Smooth muscle cell (in vitro differentiated cells): Measurements from ENCODE around the gene BEST1. TPM values are rescaled to one million over a fixed set of nuclear protein-coding genes. Genes with fewer than 3 reads are reported as not detected.

Source experiments
- DNase-seq: peaks from one replicate; lab custom pipeline; 2025; ENCODE audit not compliant: unreplicated experiment; lab: John Stamatoyannopoulos, UW
- H2AFZ ChIP-seq: fragments of 200-600 bp; sonication (generic); 2 replicates; pipeline ENCODE4 v1.6.0; 2016; ENCODE audit warnings: antibody characterized with exemption, low read depth, mild to moderate bottlenecking
- H3F3A ChIP-seq: fragments of 200-600 bp; sonication (generic); 2 replicates; pipeline ENCODE4 v1.6.0; 2017; ENCODE audit warnings: antibody characterized with exemption, low read depth
- H3K27ac ChIP-seq: fragments of 200-600 bp; sonication (generic); 2 replicates; pipeline ENCODE4 v1.5.1; 2016; ENCODE audit warnings: low read depth, mild to moderate bottlenecking
- H3K27me3 ChIP-seq: fragments of 200-600 bp; sonication (generic); 2 replicates; pipeline ENCODE4 v1.6.1; 2016; ENCODE audit warnings: low read depth, mild to moderate bottlenecking
- H3K36me3 ChIP-seq: fragments of 200-600 bp; sonication (generic); 2 replicates; pipeline ENCODE4 v1.5.1; 2016; ENCODE audit warnings: low read depth
- H3K4me1 ChIP-seq: fragments of 200-600 bp; sonication (generic); 2 replicates; pipeline ENCODE4 v1.5.1; 2016; ENCODE audit warnings: low read depth
- H3K4me2 ChIP-seq: fragments of 200-600 bp; sonication (generic); 2 replicates; pipeline ENCODE4 v1.6.0; 2016; ENCODE audit warnings: mild to moderate bottlenecking
- H3K4me3 ChIP-seq: fragments of 200-600 bp; sonication (generic); 2 replicates; pipeline ENCODE4 v1.5.1; 2016; ENCODE audit warnings: mild to moderate bottlenecking
- H3K79me2 ChIP-seq: fragments of 200-600 bp; sonication (generic); 2 replicates; pipeline ENCODE4 v1.6.0; 2016; ENCODE audit warnings: low read depth, mild to moderate bottlenecking
- H3K9ac ChIP-seq: fragments of 200-600 bp; sonication (generic); 2 replicates; pipeline ENCODE4 v1.6.0; 2016; ENCODE audit warnings: low read depth
- H3K9me3 ChIP-seq: fragments of 200-600 bp; sonication (generic); replicated peaks from 2 replicates; pipeline ENCODE4 v1.5.1; 2016; ENCODE audit warnings: low read depth
- H4K20me1 ChIP-seq: fragments of 200-600 bp; sonication (generic); 2 replicates; pipeline ENCODE4 v1.6.0; 2016; ENCODE audit warnings: low read depth
- WGBS: methylation state at CpG from one replicate; pipeline ENCODE4 v1.1.7; 2016; ENCODE audit warnings: low lambda C conversion rate; 5-methylcytosine and 5-hydroxymethylcytosine counted together
- polyA plus RNA-seq: library from polyadenylated mRNA; unstranded; fragments of >200 nt; fragmentation: Nextera tagmentation; extraction: Ambion mirVana; gene quantifications from 2 replicates; pipeline ENCODE4 v1.2.1, GENCODE V29; 2016
- total RNA-seq: library from RNA; depleted of rRNA; stranded (reverse); fragments of >200 nt; gene quantifications from 2 replicates; pipeline ENCODE4 v1.2.3, GENCODE V29; 2014
- TF ChIP-seq, protein P1 (sequence below): fragments of 200-600 bp; sonication (generic); IDR thresholded peaks from 2 replicates; pipeline ENCODE4 v1.5.1; 2017; ENCODE audit warnings: borderline replicate concordance, mild to moderate bottlenecking, antibody characterized with exemption; ENCODE audit not compliant: insufficient read depth, poor library complexity, severe bottlenecking

BEST1 gene
- total and polyA plus RNA-seq, 2 experiments from 2014 or later, result 1.6 to 2.4 TPM

DNA sequence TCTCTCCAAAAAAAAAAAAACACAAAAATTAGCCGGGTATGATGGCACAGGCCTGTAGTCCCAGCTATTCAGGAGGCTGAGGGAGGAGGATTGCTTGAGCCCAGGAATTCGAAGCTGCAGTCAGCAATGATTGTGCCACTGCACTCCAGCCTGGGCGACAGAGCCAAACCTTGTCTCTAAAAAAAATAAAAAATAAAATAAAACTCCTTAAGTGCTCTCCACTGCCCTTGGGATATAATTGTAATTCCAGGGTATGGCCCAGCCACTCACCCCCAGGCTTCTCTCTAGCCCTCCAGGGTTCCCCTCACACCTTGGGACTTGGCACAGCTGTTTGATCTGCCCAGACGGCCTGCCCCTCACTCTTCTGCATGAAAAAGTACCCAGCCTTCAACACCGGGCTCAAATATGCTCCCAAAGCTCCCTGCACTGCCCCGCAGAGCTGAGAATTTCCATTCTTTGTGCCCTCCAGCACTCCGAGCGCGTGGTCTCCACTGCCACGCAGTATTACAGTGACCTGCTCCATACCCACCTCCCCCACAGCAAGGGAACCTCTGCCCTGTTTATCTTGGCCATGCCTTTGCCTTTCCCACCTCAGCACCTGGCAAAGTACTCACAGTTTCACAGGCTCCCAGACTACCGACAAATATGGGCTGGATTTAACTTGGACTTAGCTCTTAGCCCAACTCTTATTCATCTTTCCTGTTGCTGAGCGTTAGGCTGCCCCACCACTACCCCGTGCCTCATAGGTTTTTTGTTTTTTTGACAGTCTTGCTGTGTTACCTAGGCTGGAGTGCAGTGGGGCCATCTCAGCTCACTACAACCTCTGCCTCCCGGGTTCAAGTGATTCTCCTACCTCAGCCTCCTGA is 24.8 kb downstream of the BEST1 start:
- Histone ChIP-seq H3K4me3 (no peak overlapping the region), H3K27me3 (no peaks in the 10 kb centered on the region), H3K9me3 (no peaks in the 10 kb centered on the region), H3K27ac (peak overlapping the region; percentile 7), H3F3A (peaks cover 19% of the 10 kb centered on the region), H3K9ac (no peak overlapping the region), H3K36me3 (no peaks in the 10 kb centered on the region), H3K79me2 (no peaks in the 10 kb centered on the region), H4K20me1 (no peaks in the 10 kb centered on the region), H3K4me1 (peaks cover 32% of the 10 kb centered on the region), H2AFZ (no peak overlapping the region), H3K4me2 (no peak overlapping the region)
- TF ChIP-seq, protein P1, sequence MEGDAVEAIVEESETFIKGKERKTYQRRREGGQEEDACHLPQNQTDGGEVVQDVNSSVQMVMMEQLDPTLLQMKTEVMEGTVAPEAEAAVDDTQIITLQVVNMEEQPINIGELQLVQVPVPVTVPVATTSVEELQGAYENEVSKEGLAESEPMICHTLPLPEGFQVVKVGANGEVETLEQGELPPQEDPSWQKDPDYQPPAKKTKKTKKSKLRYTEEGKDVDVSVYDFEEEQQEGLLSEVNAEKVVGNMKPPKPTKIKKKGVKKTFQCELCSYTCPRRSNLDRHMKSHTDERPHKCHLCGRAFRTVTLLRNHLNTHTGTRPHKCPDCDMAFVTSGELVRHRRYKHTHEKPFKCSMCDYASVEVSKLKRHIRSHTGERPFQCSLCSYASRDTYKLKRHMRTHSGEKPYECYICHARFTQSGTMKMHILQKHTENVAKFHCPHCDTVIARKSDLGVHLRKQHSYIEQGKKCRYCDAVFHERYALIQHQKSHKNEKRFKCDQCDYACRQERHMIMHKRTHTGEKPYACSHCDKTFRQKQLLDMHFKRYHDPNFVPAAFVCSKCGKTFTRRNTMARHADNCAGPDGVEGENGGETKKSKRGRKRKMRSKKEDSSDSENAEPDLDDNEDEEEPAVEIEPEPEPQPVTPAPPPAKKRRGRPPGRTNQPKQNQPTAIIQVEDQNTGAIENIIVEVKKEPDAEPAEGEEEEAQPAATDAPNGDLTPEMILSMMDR, result no peak
- DNase-seq, result no peak
- WGBS, result 89% methylated on average over 14 of the region's 14 CpGs

DNA sequence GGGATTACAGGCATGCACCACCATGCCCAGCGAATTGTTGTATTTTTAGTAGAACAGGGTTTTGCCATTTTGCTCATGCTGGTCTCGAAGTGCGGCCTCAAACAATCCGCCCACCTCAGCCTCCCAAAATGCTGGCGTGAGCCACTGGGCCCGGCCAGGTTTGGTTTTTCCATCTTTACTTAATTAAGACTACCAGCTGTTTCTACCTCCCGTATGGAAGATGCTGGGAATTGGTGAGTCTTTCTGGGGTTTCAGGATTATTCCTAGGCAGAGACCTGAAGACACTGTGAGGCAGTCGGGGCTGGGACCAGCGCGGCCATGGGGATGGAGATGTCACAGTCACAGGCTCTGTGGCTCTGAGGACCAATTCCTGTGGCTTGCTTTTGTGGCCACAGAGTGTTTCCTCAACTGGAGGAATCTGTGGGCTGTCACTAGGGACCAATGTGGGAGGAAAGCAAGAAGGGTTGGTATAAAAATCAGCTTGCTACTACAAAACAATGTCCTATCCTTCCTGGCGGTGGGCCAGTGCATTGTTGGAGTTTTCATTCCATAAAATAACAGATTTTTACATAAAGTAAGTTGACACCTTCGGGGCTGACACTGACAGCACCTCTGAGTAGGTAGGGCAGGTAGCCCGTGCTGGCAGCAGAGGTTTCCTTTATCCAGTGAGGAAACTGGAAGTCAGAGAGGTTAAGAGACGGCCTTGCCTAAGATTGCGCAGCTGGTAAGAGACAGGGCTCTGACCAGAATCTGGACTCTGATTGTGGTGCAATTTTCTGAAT is 25.7 kb downstream of the BEST1 start:
- TF ChIP-seq, protein P1, result no peak
- Histone ChIP-seq H4K20me1 (no peaks in the 10 kb centered on the region), H3K79me2 (no peaks in the 10 kb centered on the region), H3K9ac (no peak overlapping the region), H3K9me3 (no peaks in the 10 kb centered on the region), H3K4me2 (no peak overlapping the region), H2AFZ (no peak overlapping the region), H3K27ac (no peak overlapping the region), H3K4me1 (peaks cover 28% of the 10 kb centered on the region), H3K27me3 (no peaks in the 10 kb centered on the region), H3K4me3 (no peak overlapping the region), H3K36me3 (no peaks in the 10 kb centered on the region), H3F3A (peaks cover 13% of the 10 kb centered on the region)
- WGBS, result 85% methylated on average over 15 of the region's 15 CpGs
- DNase-seq, result no peak

DNA sequence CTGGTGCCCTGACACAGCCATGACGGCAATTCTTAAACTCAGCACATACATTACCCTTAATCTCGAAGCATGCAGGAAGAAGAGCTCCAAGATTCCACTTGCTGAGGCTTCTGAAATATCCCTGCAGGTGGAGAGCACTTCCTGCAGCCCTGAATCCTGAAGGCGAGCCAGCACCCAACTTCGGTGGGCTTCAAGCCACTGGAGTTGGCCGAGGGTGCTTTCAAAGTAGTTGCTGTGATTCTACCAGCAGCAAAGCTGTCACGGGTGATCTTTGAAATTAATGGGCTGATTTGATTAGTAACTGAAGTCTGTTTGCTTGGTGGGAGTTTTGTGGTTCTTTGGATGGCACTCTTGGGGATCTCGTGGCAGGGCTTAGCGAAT is 26.3 kb downstream of the BEST1 start:
- Histone ChIP-seq H3K36me3 (no peaks in the 10 kb centered on the region), H3K9ac (no peak overlapping the region), H3F3A (peaks cover 7% of the 10 kb centered on the region), H3K27me3 (no peaks in the 10 kb centered on the region), H3K4me2 (no peak overlapping the region), H3K4me3 (no peak overlapping the region), H2AFZ (no peak overlapping the region), H4K20me1 (no peaks in the 10 kb centered on the region), H3K27ac (no peak overlapping the region), H3K9me3 (no peaks in the 10 kb centered on the region), H3K4me1 (peaks cover 24% of the 10 kb centered on the region), H3K79me2 (no peaks in the 10 kb centered on the region)
- DNase-seq, result no peak
- WGBS, result 95% methylated on average over 8 of the region's 8 CpGs
- TF ChIP-seq, protein P1, result no peak
